22Rv1 (cell line): Measurements from ENCODE around the gene ADAMTSL2.

Source experiments
- ZFX ChIP-seq: fragments of 450-650 bp; IDR thresholded peaks from 2 replicates; pipeline ENCODE4 v1.6.1; 2017; ENCODE audit warnings: antibody characterized with exemption, borderline replicate concordance
- TF ChIP-seq, protein P1 (sequence below): fragments of 450-650 bp; IDR thresholded peaks from 2 replicates; pipeline ENCODE4 v1.5.1; 2017; ENCODE audit warnings: mild to moderate bottlenecking

DNA sequence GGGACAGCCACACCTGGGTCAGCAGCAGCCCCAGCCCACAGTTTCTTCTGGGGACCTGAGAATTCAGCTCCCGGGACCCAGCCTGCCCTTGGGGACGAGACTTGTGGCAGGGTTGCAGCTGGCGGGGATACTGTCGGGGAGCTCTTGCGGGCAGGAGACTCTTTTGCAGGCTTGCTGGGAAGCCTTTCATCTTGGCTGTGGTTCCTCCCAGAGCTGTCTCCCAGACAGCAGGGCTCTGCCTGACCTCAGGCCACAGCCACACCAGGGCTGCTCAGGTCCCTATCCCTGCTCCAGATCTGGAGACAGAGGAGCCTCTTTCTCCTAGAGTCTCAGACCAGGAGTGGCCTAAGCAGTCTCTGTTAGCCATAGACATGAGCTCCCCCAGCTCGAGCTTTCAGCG lies 5.0 kb upstream of the ADAMTSL2 start:
- TF ChIP-seq, protein P1, sequence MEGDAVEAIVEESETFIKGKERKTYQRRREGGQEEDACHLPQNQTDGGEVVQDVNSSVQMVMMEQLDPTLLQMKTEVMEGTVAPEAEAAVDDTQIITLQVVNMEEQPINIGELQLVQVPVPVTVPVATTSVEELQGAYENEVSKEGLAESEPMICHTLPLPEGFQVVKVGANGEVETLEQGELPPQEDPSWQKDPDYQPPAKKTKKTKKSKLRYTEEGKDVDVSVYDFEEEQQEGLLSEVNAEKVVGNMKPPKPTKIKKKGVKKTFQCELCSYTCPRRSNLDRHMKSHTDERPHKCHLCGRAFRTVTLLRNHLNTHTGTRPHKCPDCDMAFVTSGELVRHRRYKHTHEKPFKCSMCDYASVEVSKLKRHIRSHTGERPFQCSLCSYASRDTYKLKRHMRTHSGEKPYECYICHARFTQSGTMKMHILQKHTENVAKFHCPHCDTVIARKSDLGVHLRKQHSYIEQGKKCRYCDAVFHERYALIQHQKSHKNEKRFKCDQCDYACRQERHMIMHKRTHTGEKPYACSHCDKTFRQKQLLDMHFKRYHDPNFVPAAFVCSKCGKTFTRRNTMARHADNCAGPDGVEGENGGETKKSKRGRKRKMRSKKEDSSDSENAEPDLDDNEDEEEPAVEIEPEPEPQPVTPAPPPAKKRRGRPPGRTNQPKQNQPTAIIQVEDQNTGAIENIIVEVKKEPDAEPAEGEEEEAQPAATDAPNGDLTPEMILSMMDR, result no peak
- TF ChIP-seq ZFX, result no peak
